Activated gamma-delta T cell treated with anti-CD3 and anti-CD28 coated beads, Interleukin-2, amount 50 U/mL, for 16 hours (primary cell): ENCODE data around the gene CILP2.
A peak's percentile ranks its signal among the peaks of the same experiment; 100 is the strongest.

Experiments used
- DNase-seq: peaks from one replicate; pipeline ENCODE4 v3.0.0-alpha.2; 2020; ENCODE audit warnings: low read depth

CILP2 gene

GRCh38 chr19:19505669-19506326 is 32.3 kb upstream of the CILP2 start:
- DNase-seq, result no peak

- no peak for DNase-seq
Measured at GRCh38 chr19:19506592-19506991, 31.5 kb upstream of the CILP2 start.

GRCh38 chr19:19507354-19507753 is 30.7 kb upstream of the CILP2 start:
- no peak for DNase-seq

GRCh38 chr19:19508217-19508616 is 29.8 kb upstream of the CILP2 start:
- no peak for DNase-seq

GRCh38 chr19:19510432-19510831 is 27.6 kb upstream of the CILP2 start:
- DNase-seq, result no peak

GRCh38 chr19:19513682-19514081 is 24.4 kb upstream of the CILP2 start:
- no peak for DNase-seq

- DNase-seq, result no peak
Measured at GRCh38 chr19:19514215-19514657, 23.8 kb upstream of the CILP2 start.

- DNase-seq, result no peak
Measured at GRCh38 chr19:19514881-19515641, 23.0 kb upstream of the CILP2 start, which contains the start of gene TSSK6. TSSK6 (minus strand) TSS chr19:19515548; CDS start chr19:19515427, 121 bp downstream.

- peak; percentile 92 for DNase-seq
Measured at GRCh38 chr19:19515642-19516519, 22.2 kb upstream of the CILP2 start, which contains the start of gene NDUFA13. NDUFA13 (plus strand) TSS chr19:19516225; CDS start chr19:19516239, 14 bp downstream.

- no peak for DNase-seq
Measured at GRCh38 chr19:19517235-19517619, 20.8 kb upstream of the CILP2 start.

GRCh38 chr19:19520989-19521388 is 17.1 kb upstream of the CILP2 start:
- no peak for DNase-seq

GRCh38 chr19:19523177-19523576 is 14.9 kb upstream of the CILP2 start:
- DNase-seq, result no peak

GRCh38 chr19:19524053-19524452 is 14.0 kb upstream of the CILP2 start:
- DNase-seq, result no peak

- no peak for DNase-seq
Measured at GRCh38 chr19:19525611-19526380, 12.3 kb upstream of the CILP2 start.

- no peak for DNase-seq
Measured at GRCh38 chr19:19526581-19527370, 11.3 kb upstream of the CILP2 start.

GRCh38 chr19:19527371-19527656 is 10.8 kb upstream of the CILP2 start:
- DNase-seq, result no peak

GRCh38 chr19:19527674-19528625 is 10.1 kb upstream of the CILP2 start:
- DNase-seq, result no peak

GRCh38 chr19:19528721-19529490 is 9.2 kb upstream of the CILP2 start, which contains the start of gene YJEFN3:
YJEFN3 (plus strand) TSS chr19:19528911; CDS start chr19:19528933, 22 bp downstream.
- DNase-seq, result no peak
